Smooth muscle cell (in vitro differentiated cells): ENCODE measurements around the gene HIGD1B. TPM values are rescaled to one million over a fixed set of nuclear protein-coding genes. Genes with fewer than 3 reads are reported as not detected.
"Not testable (repeated sequence)": the region's sequence is repeated elsewhere in the genome, so short reads cannot be mapped to it uniquely, and the experiment has no call there.

Experiments used
- DNase-seq: peaks from one replicate; lab custom pipeline; 2025; ENCODE audit not compliant: unreplicated experiment; lab: John Stamatoyannopoulos, UW
- H2AFZ ChIP-seq: fragments of 200-600 bp; sonication (generic); 2 replicates; pipeline ENCODE4 v1.6.0; 2016; ENCODE audit warnings: antibody characterized with exemption, low read depth, mild to moderate bottlenecking
- H3F3A ChIP-seq: fragments of 200-600 bp; sonication (generic); 2 replicates; pipeline ENCODE4 v1.6.0; 2017; ENCODE audit warnings: antibody characterized with exemption, low read depth
- H3K27ac ChIP-seq: fragments of 200-600 bp; sonication (generic); 2 replicates; pipeline ENCODE4 v1.5.1; 2016; ENCODE audit warnings: low read depth, mild to moderate bottlenecking
- H3K27me3 ChIP-seq: fragments of 200-600 bp; sonication (generic); 2 replicates; pipeline ENCODE4 v1.6.1; 2016; ENCODE audit warnings: low read depth, mild to moderate bottlenecking
- H3K36me3 ChIP-seq: fragments of 200-600 bp; sonication (generic); 2 replicates; pipeline ENCODE4 v1.5.1; 2016; ENCODE audit warnings: low read depth
- H3K4me1 ChIP-seq: fragments of 200-600 bp; sonication (generic); 2 replicates; pipeline ENCODE4 v1.5.1; 2016; ENCODE audit warnings: low read depth
- H3K4me2 ChIP-seq: fragments of 200-600 bp; sonication (generic); 2 replicates; pipeline ENCODE4 v1.6.0; 2016; ENCODE audit warnings: mild to moderate bottlenecking
- H3K4me3 ChIP-seq: fragments of 200-600 bp; sonication (generic); 2 replicates; pipeline ENCODE4 v1.5.1; 2016; ENCODE audit warnings: mild to moderate bottlenecking
- H3K79me2 ChIP-seq: fragments of 200-600 bp; sonication (generic); 2 replicates; pipeline ENCODE4 v1.6.0; 2016; ENCODE audit warnings: low read depth, mild to moderate bottlenecking
- H3K9ac ChIP-seq: fragments of 200-600 bp; sonication (generic); 2 replicates; pipeline ENCODE4 v1.6.0; 2016; ENCODE audit warnings: low read depth
- H3K9me3 ChIP-seq: fragments of 200-600 bp; sonication (generic); replicated peaks from 2 replicates; pipeline ENCODE4 v1.5.1; 2016; ENCODE audit warnings: low read depth
- H4K20me1 ChIP-seq: fragments of 200-600 bp; sonication (generic); 2 replicates; pipeline ENCODE4 v1.6.0; 2016; ENCODE audit warnings: low read depth
- CTCF ChIP-seq: fragments of 200-600 bp; sonication (generic); IDR thresholded peaks from 2 replicates; pipeline ENCODE4 v1.5.1; 2017; ENCODE audit warnings: borderline replicate concordance, mild to moderate bottlenecking, antibody characterized with exemption; ENCODE audit not compliant: insufficient read depth, poor library complexity, severe bottlenecking
- WGBS: methylation state at CpG from one replicate; pipeline ENCODE4 v1.1.7; 2016; ENCODE audit warnings: low lambda C conversion rate; 5-methylcytosine and 5-hydroxymethylcytosine counted together
- polyA plus RNA-seq: library from polyadenylated mRNA; unstranded; fragments of >200 nt; fragmentation: Nextera tagmentation; extraction: Ambion mirVana; gene quantifications from 2 replicates; pipeline ENCODE4 v1.2.1, GENCODE V29; 2016
- total RNA-seq: library from RNA; depleted of rRNA; stranded (reverse); fragments of >200 nt; gene quantifications from 2 replicates; pipeline ENCODE4 v1.2.3, GENCODE V29; 2014

Gene HIGD1B
- total and polyA plus RNA-seq, 2 experiments from 2014 or later: 0.39 TPM; not detected in 1

- Histone ChIP-seq H4K20me1 (peaks cover 58% of the 10 kb centered on the region), H3K4me1 (no peaks in the 10 kb centered on the region), H2AFZ (no peak overlapping the region), H3F3A (no peaks in the 10 kb centered on the region), H3K9ac (no peak overlapping the region), H3K4me3 (no peak overlapping the region), H3K79me2 (peaks cover 19% of the 10 kb centered on the region), H3K36me3 (no peaks in the 10 kb centered on the region), H3K9me3 (no peaks in the 10 kb centered on the region), H3K4me2 (no peak overlapping the region), H3K27me3 (no peaks in the 10 kb centered on the region), H3K27ac (no peak overlapping the region)
- no peak for TF ChIP-seq CTCF
- no peak for DNase-seq
- WGBS: 95% methylated on average over 4 of the region's 4 CpGs
Measured at GRCh38 chr17:44807093-44807816, 40.4 kb upstream of the HIGD1B start.

- 91% methylated on average over 3 of the region's 3 CpGs for WGBS
- no peak overlapping the region for H3K27ac ChIP-seq
- peaks cover 24% of the 10 kb centered on the region for H3K79me2 ChIP-seq
- no peak overlapping the region for H3K4me3 ChIP-seq
- no peaks in the 10 kb centered on the region for H3F3A ChIP-seq
- H3K9ac ChIP-seq: no peak overlapping the region
- no peaks in the 10 kb centered on the region for H3K9me3 ChIP-seq
- no peaks in the 10 kb centered on the region for H3K27me3 ChIP-seq
- DNase-seq: no peak
- H2AFZ ChIP-seq: no peak overlapping the region
- H3K4me2 ChIP-seq: no peak overlapping the region
- TF ChIP-seq CTCF: no peak
- no peaks in the 10 kb centered on the region for H3K36me3 ChIP-seq
- H3K4me1 ChIP-seq: no peaks in the 10 kb centered on the region
- H4K20me1 ChIP-seq: peaks cover 61% of the 10 kb centered on the region
Measured at GRCh38 chr17:44807817-44808155, 39.9 kb upstream of the HIGD1B start.

- Histone ChIP-seq H3K79me2 (peaks cover 24% of the 10 kb centered on the region), H3K27me3 (no peaks in the 10 kb centered on the region), H3K4me1 (no peaks in the 10 kb centered on the region), H3K4me2 (no peak overlapping the region), H4K20me1 (peaks cover 64% of the 10 kb centered on the region), H2AFZ (no peak overlapping the region), H3K9ac (no peak overlapping the region), H3K36me3 (no peaks in the 10 kb centered on the region), H3K27ac (no peak overlapping the region), H3K9me3 (no peaks in the 10 kb centered on the region), H3F3A (no peaks in the 10 kb centered on the region), H3K4me3 (no peak overlapping the region)
- no peak for DNase-seq
- 100% methylated on average over 4 of the region's 4 CpGs for WGBS
- TF ChIP-seq CTCF: no peak
Measured at GRCh38 chr17:44808156-44808555, 39.5 kb upstream of the HIGD1B start.

- H3K4me2 ChIP-seq, H3K9ac ChIP-seq, H3K4me1 ChIP-seq, DNase-seq, H3K4me3 ChIP-seq, H3K27ac ChIP-seq, H3K9me3 ChIP-seq, H2AFZ ChIP-seq, H3K27me3 ChIP-seq, H3K36me3 ChIP-seq, H3F3A ChIP-seq: not testable (repeated sequence)
- over 99% methylated on average over 9 of the region's 9 CpGs for WGBS
- Histone ChIP-seq H4K20me1 (peaks cover 61% of the 10 kb centered on the region), H3K79me2 (peaks cover 24% of the 10 kb centered on the region)
Measured at GRCh38 chr17:44808656-44809388, 38.9 kb upstream of the HIGD1B start.
